ENCODE results near the gene SLC6A3. TPM values are rescaled to one million over a fixed set of nuclear protein-coding genes. Genes with fewer than 3 reads are reported as not detected.

SLC6A3 gene
- total RNA-seq, 1 donor from 2014 or later = not detected

- no peak for DNase-seq (ENCODE audit: low read depth in 2 of 2)
Observed at GRCh38 chr5:1442222-1443145, 2.8 kb downstream of the SLC6A3 start.

DNA sequence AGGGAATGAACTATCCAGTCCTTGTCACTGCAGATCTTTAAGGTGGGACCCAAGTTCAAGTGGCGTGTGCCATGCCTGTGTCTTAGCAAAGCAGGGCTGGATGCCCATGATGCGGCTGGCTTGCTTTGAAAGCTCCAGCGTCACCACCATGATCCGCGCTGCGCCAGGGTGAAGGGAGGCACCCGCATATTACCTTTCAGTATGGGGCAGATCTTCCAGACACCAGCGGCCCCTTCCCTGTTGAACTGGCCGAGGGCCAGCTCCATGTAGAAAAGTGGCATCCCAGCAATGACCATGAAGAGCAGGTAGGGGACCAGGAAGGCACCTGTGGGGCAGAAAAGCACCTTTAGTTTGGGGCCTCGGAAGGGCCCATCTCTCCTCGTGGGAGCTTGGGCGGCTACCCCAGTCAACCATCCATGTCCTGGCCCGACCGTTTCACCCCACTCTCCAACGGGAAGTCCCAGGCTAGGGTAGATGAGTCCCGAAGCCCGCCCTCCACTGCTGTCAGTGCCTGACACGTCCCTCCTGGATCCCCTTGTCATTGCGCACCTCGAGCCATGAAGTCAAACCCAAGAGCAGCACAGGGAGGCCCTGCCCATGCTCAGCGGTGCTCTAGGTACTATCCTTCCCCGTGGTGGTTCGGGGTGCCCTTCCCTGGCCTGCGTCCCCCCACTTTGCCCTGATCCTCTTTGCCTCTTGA is 3.9 kb downstream of the SLC6A3 start:
- no peak for DNase-seq (ENCODE audit: low read depth in 2 of 2)

GRCh38 chr5:1440098-1440493 is 5.1 kb downstream of the SLC6A3 start:
- no peak for DNase-seq (ENCODE audit: low read depth in 2 of 2)

- DNase-seq (ENCODE audit: low read depth in 2 of 2) = no peak
Observed at GRCh38 chr5:1439388-1440097, 5.7 kb downstream of the SLC6A3 start.

DNA sequence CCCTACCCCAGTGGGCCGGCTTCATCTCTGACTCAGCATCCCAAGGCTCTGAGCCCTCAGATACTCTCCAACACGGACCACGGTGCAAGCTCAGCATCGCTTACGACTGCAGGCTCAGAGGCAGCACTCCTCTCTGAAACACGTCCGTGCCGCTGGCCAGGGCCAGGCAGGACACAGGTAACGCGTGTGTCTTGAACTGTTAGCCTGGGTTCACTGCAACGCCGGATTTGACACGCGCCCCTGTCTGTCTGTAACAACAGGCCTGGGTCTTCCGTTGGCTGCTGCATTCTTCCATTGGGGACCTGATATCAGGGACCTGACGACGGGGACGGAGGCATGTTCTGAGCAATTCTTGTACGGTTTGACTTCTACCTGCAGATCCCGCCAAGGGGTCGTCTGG is 6.4 kb downstream of the SLC6A3 start:
- DNase-seq (ENCODE audit: low read depth in 2 of 2) = no peak

DNA sequence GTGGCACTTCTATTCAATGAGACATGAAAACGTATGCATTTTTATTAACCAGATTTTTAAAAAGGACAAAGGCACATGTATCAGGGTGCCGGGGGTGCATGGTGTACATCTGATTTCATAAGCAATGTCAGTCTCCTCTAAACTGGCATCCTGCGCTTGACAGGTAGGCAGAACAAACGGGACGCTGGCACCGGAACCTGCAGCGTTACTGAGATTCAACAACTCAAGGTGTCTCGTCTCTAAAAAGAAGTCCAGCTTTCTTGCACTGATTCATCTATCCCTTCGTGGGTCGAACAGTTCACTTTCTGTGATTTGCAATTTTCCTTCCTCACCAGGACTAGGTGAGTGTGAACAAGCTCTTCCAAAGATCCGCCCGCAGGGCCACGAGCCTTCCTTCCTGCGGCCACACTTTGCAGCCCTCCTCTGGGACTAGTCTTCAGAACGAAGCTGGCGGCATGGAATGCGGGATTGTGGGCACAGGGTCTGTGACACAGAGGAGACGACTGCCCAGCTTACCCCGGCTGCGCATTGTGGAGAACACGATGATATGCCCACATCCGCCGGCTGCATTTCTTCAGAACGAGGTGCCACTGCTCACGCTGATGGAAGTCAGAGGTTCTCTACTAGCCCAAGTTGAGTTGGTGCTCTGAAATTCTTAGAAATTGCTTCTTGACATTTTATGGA is 7.2 kb downstream of the SLC6A3 start:
- DNase-seq (ENCODE audit: low read depth in 2 of 2) = no peak

- DNase-seq (ENCODE audit: low read depth in 2 of 2) = peak in 1 of 2 donors; percentile 40
Observed at GRCh38 chr5:1437226-1437829, 7.9 kb downstream of the SLC6A3 start.

GRCh38 chr5:1436681-1437080 is 8.6 kb downstream of the SLC6A3 start:
- no peak for DNase-seq (ENCODE audit: low read depth in 2 of 2)

- no peak for DNase-seq (ENCODE audit: low read depth in 2 of 2)
Observed at GRCh38 chr5:1436036-1436435, 9.2 kb downstream of the SLC6A3 start.

DNA sequence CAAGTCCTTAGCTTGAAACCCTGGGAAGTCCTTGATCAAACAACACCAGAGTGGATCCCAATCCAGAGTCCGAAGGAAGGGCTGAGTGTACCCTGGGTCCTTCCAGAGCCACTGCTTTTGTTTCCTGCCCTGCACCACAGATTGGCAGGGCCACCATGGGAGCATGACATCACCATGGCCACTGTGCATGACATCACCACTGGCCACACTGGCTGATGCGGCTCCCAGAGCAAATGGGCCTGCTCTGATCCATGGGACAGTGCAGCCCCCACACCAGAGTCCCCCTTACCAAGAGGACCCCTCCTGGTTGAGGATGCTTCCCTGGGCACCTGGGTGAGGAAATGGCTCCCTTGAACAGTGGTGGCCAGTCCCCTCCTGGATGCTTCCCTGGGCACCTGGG is 9.9 kb downstream of the SLC6A3 start:
- no peak for DNase-seq (ENCODE audit: low read depth in 2 of 2)

DNA sequence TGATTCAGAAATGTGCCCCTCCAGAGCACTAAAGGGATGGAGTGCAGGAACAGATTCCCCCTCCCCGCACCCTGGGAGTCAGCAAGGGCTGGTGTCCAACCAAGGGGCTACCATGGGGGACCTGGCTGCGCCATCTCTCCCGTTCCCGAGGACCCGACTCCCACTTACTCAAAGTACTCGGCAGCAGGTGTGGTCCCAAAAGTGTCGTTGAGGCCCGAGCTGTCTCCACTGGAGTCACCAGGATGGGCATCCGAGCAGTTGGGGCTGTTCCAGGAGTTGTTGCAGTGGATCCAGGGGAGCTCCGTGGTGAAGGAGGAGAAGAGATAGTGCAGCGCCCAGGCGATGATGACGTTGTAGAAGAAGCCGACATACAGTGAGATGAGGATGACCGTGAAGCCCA is 12.9 kb downstream of the SLC6A3 start:
- DNase-seq (ENCODE audit: low read depth in 2 of 2) = no peak

DNA sequence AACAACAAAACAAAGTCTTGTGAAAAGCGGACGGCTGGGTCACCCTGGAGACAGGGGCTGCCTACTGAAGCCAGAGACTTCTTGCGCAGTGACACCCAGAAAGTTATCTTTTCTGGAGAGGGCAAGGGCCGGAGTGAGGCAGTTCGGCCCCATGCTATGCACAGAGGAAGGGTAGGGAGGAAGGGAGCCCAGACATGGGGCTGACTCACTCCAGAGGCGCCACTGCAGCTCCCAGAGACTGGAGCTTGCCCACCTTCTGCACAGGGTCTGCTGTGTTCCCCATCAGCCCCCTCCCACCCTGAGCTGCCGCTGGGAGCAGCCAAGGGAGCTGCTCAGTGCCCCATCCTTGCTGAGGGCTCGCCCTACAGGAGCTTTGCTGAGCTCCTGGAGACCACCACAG is 13.3 kb downstream of the SLC6A3 start:
- no peak for DNase-seq (ENCODE audit: low read depth in 2 of 2)

GRCh38 chr5:1431021-1431811 is 14.0 kb downstream of the SLC6A3 start:
- no peak for DNase-seq (ENCODE audit: low read depth in 2 of 2)

DNA sequence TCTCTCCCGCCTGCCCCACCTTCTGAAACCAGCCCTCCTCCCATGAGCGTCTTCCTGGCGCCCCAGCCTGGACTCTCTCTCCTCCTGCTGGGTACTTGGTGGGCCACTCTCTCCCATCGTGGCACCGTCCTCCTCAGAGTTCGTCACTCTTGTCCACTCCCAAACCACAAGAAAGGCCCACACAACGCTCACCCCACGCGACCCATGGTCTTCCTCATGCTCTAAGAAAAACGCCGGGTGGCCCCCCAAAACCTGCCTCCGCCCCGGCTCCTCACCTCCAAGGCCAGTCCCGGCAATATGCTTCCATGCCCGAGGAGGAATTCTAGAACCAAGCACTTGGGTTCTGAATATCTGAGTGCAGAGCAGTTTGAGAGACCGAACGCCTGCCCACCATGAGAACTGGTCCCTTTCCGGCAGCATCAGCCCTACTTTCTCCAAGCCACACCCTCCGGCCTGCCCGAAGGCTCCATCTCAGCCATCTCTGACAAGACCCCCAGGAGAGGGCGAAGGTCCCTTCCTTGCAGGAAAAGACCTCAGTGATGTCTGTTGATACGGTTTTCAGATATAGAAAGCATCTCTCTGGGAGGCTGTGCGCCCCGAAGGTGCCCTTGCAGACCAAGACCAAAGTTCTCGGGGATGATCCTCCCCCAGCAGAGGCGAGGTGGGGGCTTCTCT is 15.0 kb downstream of the SLC6A3 start:
- DNase-seq (ENCODE audit: low read depth in 2 of 2) = no peak

DNA sequence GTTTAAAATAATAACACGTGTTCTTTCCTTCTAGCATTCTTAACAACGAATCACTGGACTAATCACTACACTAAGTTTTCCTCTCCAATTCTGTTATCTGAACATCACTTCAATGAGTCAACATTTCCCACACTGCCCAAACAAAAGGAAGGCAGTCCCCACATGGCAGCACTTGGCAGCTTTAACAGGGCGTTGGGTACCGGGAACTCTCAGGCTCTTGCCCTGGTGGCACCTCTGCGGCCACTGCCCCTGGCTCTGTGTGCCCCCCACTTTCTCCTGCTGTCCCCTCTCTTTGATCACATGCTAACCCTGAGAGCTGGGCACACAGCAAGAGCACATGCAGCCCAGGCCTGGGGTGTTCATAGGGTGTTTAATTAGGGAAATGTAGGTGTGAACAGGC is 15.7 kb downstream of the SLC6A3 start:
- no peak for DNase-seq (ENCODE audit: low read depth in 2 of 2)

- no peak for DNase-seq (ENCODE audit: low read depth in 2 of 2)
Observed at GRCh38 chr5:1429066-1429465, 16.2 kb downstream of the SLC6A3 start.

GRCh38 chr5:1428107-1428506 is 17.1 kb downstream of the SLC6A3 start:
- DNase-seq (ENCODE audit: low read depth in 2 of 2) = no peak

DNA sequence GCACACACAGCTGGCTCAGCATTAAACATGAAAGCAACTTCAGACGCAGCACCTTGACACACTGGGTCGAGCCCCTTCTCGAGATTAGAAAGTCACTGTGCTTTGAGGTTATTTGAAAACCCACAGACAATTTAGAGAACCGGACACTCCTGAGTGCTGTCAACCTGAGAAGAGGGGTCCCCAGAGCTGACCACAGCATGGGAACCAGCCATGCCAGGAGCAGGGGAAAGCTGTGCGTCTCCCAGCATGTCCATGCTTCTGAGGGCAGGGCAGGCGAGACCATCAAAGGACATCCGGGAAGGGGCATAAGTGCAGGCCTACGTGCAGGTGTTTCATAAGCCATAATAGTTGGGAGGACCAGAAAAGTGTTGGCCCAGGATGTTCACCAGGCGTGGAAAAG is 20.5 kb downstream of the SLC6A3 start:
- DNase-seq (ENCODE audit: low read depth in 2 of 2) = no peak

DNA sequence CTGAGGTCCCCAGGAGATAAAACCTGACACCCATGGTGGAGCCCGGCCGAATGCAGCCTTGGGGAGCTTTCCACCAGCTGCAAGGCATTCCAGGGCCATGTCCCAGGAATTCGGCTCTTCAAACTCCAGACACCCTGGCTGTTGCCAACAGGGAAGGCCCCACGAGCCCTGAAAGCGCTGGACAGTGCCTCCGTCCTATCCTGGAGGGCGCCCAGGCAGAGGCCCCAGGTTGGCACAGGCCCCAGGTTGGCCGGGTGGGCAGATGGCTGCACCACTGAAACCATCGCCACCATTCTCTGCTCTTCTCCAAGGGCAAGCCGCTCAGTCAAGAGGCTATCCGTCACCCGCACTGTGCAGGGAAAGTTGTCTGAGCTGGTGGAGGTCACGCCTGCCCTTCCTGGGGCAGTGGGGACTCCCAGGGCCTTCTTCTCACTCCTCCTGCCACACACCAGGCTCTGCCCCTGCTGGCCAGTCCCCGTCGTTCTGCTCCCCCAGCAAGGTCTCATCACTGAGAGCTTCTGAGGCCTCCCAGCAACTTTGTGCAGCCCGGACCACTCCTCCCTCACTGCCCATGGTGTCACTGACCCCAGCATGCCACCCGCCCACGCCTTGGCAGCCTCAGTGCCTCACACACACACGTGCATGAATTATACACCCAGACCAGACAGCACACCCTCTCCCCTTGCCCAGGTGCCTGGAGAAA is 21.2 kb downstream of the SLC6A3 start:
- DNase-seq (ENCODE audit: low read depth in 2 of 2) = no peak
